Measurements from ENCODE around the gene MRPL12. TPM values are rescaled to one million over a fixed set of nuclear protein-coding genes. Genes with fewer than 3 reads are reported as not detected.

Gene MRPL12
- total RNA-seq, 1 experiment from 2014 or later: 157 TPM

GRCh38 chr17:81697261-81698044 is 5.7 kb upstream of the MRPL12 start:
- BruUV-seq (replicated peaks): no TSS peak
- TF ChIP-seq TCF7L2 (IDR thresholded peaks at IDR 0.05; ENCODE audit: low read depth, low read length) (no peak), POLR2AphosphoS5 (IDR thresholded peaks at IDR 0.05; ENCODE audit: low read depth, low read length) (no peak), REST (IDR thresholded peaks at IDR 0.05; ENCODE audit: insufficient read depth in 1 of 2, low read depth in 2 of 2, low read length in 1 of 2) (no peak), SIN3A (IDR thresholded peaks at IDR 0.05; ENCODE audit: borderline replicate concordance, insufficient read depth, low read depth, low read length) (no peak)
- TF ChIP-seq, protein P1, sequence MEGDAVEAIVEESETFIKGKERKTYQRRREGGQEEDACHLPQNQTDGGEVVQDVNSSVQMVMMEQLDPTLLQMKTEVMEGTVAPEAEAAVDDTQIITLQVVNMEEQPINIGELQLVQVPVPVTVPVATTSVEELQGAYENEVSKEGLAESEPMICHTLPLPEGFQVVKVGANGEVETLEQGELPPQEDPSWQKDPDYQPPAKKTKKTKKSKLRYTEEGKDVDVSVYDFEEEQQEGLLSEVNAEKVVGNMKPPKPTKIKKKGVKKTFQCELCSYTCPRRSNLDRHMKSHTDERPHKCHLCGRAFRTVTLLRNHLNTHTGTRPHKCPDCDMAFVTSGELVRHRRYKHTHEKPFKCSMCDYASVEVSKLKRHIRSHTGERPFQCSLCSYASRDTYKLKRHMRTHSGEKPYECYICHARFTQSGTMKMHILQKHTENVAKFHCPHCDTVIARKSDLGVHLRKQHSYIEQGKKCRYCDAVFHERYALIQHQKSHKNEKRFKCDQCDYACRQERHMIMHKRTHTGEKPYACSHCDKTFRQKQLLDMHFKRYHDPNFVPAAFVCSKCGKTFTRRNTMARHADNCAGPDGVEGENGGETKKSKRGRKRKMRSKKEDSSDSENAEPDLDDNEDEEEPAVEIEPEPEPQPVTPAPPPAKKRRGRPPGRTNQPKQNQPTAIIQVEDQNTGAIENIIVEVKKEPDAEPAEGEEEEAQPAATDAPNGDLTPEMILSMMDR (IDR thresholded peaks at IDR 0.05): no peak
- DNase-seq (ENCODE audit: low read depth, low spot score): no peak
- Histone ChIP-seq H3K9me3 (ENCODE audit: control insufficient read depth, insufficient read depth, low read depth, low read length) (no peaks in the 10 kb centered on the region), H3K4me3 (ENCODE audit: low read depth in 2 of 2, low read length in 2 of 2) (no peak overlapping the region), H3K27ac (ENCODE audit: low read length) (no peak overlapping the region), H3K4me1 (ENCODE audit: control insufficient read depth, insufficient read depth, low read length) (peaks cover 12% of the 10 kb centered on the region), H3K27me3 (ENCODE audit: control insufficient read depth, insufficient read depth, low read length) (no peaks in the 10 kb centered on the region), H3K36me3 (ENCODE audit: control insufficient read depth, insufficient read depth, low read length) (peaks cover 15% of the 10 kb centered on the region)
- in situ Hi-C loops (cut with HindIII; ENCODE audit: low pct_unique_long_range_greater_than_20kb, low sequenced_read_pairs) (no loop called here), intact Hi-C loops (cut with micrococcal nuclease; ENCODE audit: unreplicated experiment) (no loop called here)
- CTCF ChIA-PET: no interaction called here
- ATAC-seq: no peak
- POLR2A ChIA-PET: no interaction called here

GRCh38 chr17:81700353-81701287 is 2.5 kb upstream of the MRPL12 start:
- H3K4me3 ChIP-seq (ENCODE audit: low read depth in 2 of 2, low read length in 2 of 2): peak overlapping the region; percentile 96 to 98
- ChIA-PET CTCF (no interaction called here), POLR2A (no interaction called here)
- H3K27me3 ChIP-seq (ENCODE audit: control insufficient read depth, insufficient read depth, low read length): no peaks in the 10 kb centered on the region
- TF ChIP-seq TCF7L2 (IDR thresholded peaks at IDR 0.05; ENCODE audit: low read depth, low read length): no peak
- TF ChIP-seq, protein P1 (IDR thresholded peaks at IDR 0.05): no peak
- intact Hi-C loops (cut with micrococcal nuclease; ENCODE audit: unreplicated experiment): no loop called here
- ATAC-seq (peak; percentile 5; the same call in 1 of the 2 replicates), DNase-seq (ENCODE audit: low read depth, low spot score) (no peak)
- no TSS peak for BruUV-seq (replicated peaks)
- H3K9me3 ChIP-seq (ENCODE audit: control insufficient read depth, insufficient read depth, low read depth, low read length): no peaks in the 10 kb centered on the region
- peak overlapping the region; percentile 96 for H3K27ac ChIP-seq (ENCODE audit: low read length)
- H3K4me1 ChIP-seq (ENCODE audit: control insufficient read depth, insufficient read depth, low read length): peaks cover 17% of the 10 kb centered on the region
- in situ Hi-C loops (cut with HindIII; ENCODE audit: low pct_unique_long_range_greater_than_20kb, low sequenced_read_pairs): no loop called here
- peaks cover 22% of the 10 kb centered on the region for H3K36me3 ChIP-seq (ENCODE audit: control insufficient read depth, insufficient read depth, low read length)
